ENCODE measurements around the gene CCSER1.

The CCSER1 gene

GRCh38 chr4:90641861-90642599 is 514.8 kb downstream of the CCSER1 start:
- Histone ChIP-seq H4K20me1 (ENCODE audit: low read depth, low read length) (no peaks in the 10 kb centered on the region), H3K27ac (ENCODE audit: low read depth, low read length) (no peak overlapping the region), H3F3A (ENCODE audit: insufficient read depth) (no peaks in the 10 kb centered on the region), H3K79me2 (ENCODE audit: insufficient read depth, low read length) (no peaks in the 10 kb centered on the region), H3K9me2 (replicated peaks; ENCODE audit: insufficient read depth, low read length) (no peaks in the 10 kb centered on the region), H3K27me3 (ENCODE audit: low read length) (no peaks in the 10 kb centered on the region), H3K36me3 (ENCODE audit: low read length) (no peaks in the 10 kb centered on the region), H3K9ac (ENCODE audit: low read length) (no peak overlapping the region), H3K9me3 (ENCODE audit: insufficient read depth, low read length) (no peaks in the 10 kb centered on the region), H2AFZ (ENCODE audit: low read depth, low read length, severe bottlenecking) (no peak overlapping the region), H3K4me2 (ENCODE audit: low read depth, low read length, poor library complexity, severe bottlenecking) (no peak overlapping the region), H3K4me3 (ENCODE audit: insufficient read depth, low read length, poor library complexity, severe bottlenecking) (no peak overlapping the region)
- TF ChIP-seq CTCF (IDR thresholded peaks at IDR 0.05; ENCODE audit: insufficient read depth, low read length, poor library complexity, severe bottlenecking) (no peak), EZH2phosphoT487 (conservative IDR thresholded peaks at IDR 0.05; ENCODE audit: low read length) (no peak)

- no peaks in the 10 kb centered on the region for H3K36me3 ChIP-seq (ENCODE audit: low read length)
- no peaks in the 10 kb centered on the region for H3K9me3 ChIP-seq (ENCODE audit: insufficient read depth, low read length)
- no peaks in the 10 kb centered on the region for H3K9me2 ChIP-seq (replicated peaks; ENCODE audit: insufficient read depth, low read length)
- no peaks in the 10 kb centered on the region for H3F3A ChIP-seq (ENCODE audit: insufficient read depth)
- no peak overlapping the region for H3K27ac ChIP-seq (ENCODE audit: low read depth, low read length)
- H3K4me3 ChIP-seq (ENCODE audit: insufficient read depth, low read length, poor library complexity, severe bottlenecking): no peak overlapping the region
- no peaks in the 10 kb centered on the region for H3K27me3 ChIP-seq (ENCODE audit: low read length)
- TF ChIP-seq CTCF (IDR thresholded peaks at IDR 0.05; ENCODE audit: insufficient read depth, low read length, poor library complexity, severe bottlenecking) (no peak), EZH2phosphoT487 (conservative IDR thresholded peaks at IDR 0.05; ENCODE audit: low read length) (no peak)
- H3K79me2 ChIP-seq (ENCODE audit: insufficient read depth, low read length): no peaks in the 10 kb centered on the region
- H2AFZ ChIP-seq (ENCODE audit: low read depth, low read length, severe bottlenecking): no peak overlapping the region
- H3K9ac ChIP-seq (ENCODE audit: low read length): no peak overlapping the region
- H4K20me1 ChIP-seq (ENCODE audit: low read depth, low read length): no peaks in the 10 kb centered on the region
- H3K4me2 ChIP-seq (ENCODE audit: low read depth, low read length, poor library complexity, severe bottlenecking): no peak overlapping the region
Measured at GRCh38 chr4:90643156-90643555, 516.0 kb downstream of the CCSER1 start.

- H2AFZ ChIP-seq (ENCODE audit: low read depth, low read length, severe bottlenecking): no peak overlapping the region
- no peaks in the 10 kb centered on the region for H4K20me1 ChIP-seq (ENCODE audit: low read depth, low read length)
- H3K27me3 ChIP-seq (ENCODE audit: low read length): no peaks in the 10 kb centered on the region
- H3K9me3 ChIP-seq (ENCODE audit: insufficient read depth, low read length): no peaks in the 10 kb centered on the region
- no peak for TF ChIP-seq CTCF (IDR thresholded peaks at IDR 0.05; ENCODE audit: insufficient read depth, low read length, poor library complexity, severe bottlenecking)
- no peak overlapping the region for H3K4me2 ChIP-seq (ENCODE audit: low read depth, low read length, poor library complexity, severe bottlenecking)
- H3K27ac ChIP-seq (ENCODE audit: low read depth, low read length): no peak overlapping the region
- H3K9ac ChIP-seq (ENCODE audit: low read length): no peak overlapping the region
- H3K4me3 ChIP-seq (ENCODE audit: insufficient read depth, low read length, poor library complexity, severe bottlenecking): no peak overlapping the region
- no peaks in the 10 kb centered on the region for H3K79me2 ChIP-seq (ENCODE audit: insufficient read depth, low read length)
- no peaks in the 10 kb centered on the region for H3K9me2 ChIP-seq (replicated peaks; ENCODE audit: insufficient read depth, low read length)
- no peaks in the 10 kb centered on the region for H3F3A ChIP-seq (ENCODE audit: insufficient read depth)
- H3K36me3 ChIP-seq (ENCODE audit: low read length): no peaks in the 10 kb centered on the region
Measured at GRCh38 chr4:90648311-90648710, 521.1 kb downstream of the CCSER1 start.

Data from SU-DHL-6 (cell line).